AG09309 (cell line): ENCODE results near the gene SNX9.

Experiments used
- DNase-seq: peaks from one replicate; pipeline ENCODE4 v3.0.0-alpha.2; 2010; ENCODE audit warnings: low read depth
- H3K4me3 ChIP-seq: 2 replicates; pipeline ENCODE4 v1.5.1; 2011; ENCODE audit warnings: mild to moderate bottlenecking, low read depth, low read length, moderate library complexity; ENCODE audit not compliant: control insufficient read depth
- TF ChIP-seq, protein P1 (sequence below): IDR thresholded peaks from 2 replicates; pipeline ENCODE4 v1.5.1; 2011; ENCODE audit warnings: mild to moderate bottlenecking, low read depth, low read length, inconsistent platforms; ENCODE audit not compliant: insufficient read depth, control insufficient read depth; ENCODE audit errors: missing control alignments

SNX9 gene

DNA sequence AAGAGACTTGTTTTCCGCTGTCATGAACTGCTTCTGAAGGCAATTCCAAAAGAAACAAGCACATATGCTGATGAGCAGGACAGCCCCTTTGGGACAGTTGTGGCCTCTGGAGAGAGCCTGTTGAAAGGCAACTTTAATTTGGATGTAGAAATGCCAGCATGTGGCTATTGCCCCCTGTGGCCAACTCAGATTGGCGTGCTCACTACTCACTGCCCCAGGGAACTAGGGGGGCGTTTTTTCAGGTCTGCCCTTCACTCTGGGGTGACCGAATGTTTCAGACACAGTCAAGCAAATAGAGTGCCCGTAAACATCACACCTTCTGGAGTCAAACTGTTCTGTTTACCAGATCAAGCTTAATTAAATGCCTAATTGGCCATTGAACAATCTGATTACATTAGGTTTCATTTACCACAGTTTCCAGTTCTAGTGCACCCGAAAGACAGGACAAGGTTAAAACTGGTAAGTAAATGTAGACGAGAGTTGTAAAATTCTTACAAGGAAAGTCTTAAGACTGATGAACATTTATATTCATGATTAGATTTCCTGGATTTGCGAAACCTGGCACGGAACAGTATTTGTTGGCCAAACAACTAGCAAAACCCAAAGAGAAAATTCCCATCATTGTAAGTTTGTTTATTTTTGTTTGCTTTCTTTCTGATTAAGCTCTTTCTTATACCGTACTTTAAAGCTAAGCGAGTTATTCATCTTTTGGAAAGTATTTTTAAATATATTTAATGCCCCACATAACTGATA, 82.7 kb downstream of the SNX9 start:
- no peak overlapping the region for H3K4me3 ChIP-seq
- no peak for DNase-seq
- TF ChIP-seq, protein P1, sequence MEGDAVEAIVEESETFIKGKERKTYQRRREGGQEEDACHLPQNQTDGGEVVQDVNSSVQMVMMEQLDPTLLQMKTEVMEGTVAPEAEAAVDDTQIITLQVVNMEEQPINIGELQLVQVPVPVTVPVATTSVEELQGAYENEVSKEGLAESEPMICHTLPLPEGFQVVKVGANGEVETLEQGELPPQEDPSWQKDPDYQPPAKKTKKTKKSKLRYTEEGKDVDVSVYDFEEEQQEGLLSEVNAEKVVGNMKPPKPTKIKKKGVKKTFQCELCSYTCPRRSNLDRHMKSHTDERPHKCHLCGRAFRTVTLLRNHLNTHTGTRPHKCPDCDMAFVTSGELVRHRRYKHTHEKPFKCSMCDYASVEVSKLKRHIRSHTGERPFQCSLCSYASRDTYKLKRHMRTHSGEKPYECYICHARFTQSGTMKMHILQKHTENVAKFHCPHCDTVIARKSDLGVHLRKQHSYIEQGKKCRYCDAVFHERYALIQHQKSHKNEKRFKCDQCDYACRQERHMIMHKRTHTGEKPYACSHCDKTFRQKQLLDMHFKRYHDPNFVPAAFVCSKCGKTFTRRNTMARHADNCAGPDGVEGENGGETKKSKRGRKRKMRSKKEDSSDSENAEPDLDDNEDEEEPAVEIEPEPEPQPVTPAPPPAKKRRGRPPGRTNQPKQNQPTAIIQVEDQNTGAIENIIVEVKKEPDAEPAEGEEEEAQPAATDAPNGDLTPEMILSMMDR, result no peak

DNA sequence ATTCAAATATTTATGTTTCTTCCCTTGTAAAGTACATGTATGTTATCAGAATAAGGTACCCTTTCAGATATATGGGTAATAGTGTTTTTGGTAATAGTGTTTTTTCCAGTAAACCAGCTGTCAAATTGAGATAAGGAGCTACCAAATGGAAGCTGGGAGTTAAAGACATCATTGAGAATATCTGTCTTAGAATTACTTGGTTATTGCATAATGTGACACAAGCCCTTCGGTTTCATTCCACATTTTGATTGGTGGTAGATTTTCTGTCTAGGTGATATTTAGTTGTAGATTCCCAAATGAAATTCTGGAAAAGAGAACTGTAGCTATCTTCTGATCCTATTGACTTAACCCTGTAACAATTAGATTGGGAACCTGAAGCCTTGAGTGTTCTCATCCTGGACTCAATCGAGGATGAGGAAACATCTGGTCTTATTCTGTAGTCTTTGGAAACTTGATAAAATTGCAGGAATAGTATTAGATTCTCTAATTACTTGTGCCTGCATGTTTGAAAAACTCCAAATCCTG, 83.6 kb downstream of the SNX9 start:
- no peak for DNase-seq
- TF ChIP-seq, protein P1, result no peak

DNA sequence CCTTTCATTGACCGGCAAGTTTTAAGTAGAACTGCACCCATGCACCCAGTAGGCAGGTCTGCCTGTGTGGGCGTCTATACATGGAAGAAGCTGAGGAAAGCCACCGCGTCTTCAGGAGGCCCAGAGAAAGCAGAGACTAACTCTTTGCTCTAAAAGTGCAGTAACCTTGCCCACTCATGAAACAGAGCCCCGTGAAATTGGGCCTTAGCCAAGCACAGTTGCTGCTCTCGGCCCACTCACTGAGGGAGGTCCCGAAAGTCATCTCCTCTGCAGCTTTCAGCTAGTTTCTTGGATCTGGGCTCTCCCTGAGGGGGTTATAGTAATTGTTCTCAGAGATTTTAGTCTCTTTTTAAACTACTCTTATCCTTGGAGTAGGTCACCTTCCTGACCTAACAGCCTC, 84.6 kb downstream of the SNX9 start:
- TF ChIP-seq, protein P1, result no peak
- no peak overlapping the region for H3K4me3 ChIP-seq
- DNase-seq, result no peak

More for the DNA sequence above, 83.6 kb downstream of the SNX9 start:
- H3K4me3 ChIP-seq, result no peak overlapping the region

DNA sequence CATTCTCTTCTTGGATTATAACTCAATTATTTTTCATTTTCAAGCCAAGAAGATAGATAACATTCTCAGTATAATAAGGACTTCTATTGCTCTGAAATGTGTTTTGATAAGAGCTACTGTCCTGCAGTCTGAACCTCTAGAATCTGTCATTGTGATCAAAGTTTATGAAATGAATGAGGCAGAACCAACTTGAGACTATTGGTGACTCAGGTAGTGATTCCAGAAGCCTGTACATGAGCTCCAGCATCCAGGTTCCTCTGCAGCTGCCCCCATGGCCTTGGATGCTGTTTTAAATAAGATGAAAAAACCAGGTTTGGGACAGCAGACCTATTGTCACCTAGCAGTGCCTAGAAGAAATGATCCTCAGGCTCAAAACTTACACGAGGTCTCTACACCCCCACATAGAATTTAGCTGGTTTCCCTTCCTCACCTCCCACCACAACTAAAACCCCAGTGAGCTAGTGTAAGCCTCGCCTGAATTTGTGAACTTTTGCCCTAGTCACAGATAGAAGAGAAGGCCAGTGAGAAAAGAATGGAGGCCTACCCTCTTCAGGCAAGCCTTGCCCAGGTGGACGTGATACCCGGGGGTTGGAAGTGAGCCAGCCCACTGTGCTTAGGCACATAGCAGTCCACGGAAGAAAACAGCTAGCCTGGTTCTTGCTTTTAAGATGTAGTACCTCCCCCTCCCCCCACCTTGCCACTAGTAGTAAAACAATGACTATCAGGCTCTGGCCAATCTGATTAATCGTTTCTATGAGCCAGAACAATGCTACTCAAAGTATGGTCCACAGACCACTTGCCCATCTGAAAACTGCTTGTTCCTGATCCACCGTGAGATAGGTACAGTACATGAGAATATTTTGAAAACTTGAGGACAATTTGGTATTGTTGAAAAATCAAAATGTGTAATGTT, 85.6 kb downstream of the SNX9 start:
- DNase-seq, result no peak
- TF ChIP-seq, protein P1, result no peak
- no peak overlapping the region for H3K4me3 ChIP-seq

DNA sequence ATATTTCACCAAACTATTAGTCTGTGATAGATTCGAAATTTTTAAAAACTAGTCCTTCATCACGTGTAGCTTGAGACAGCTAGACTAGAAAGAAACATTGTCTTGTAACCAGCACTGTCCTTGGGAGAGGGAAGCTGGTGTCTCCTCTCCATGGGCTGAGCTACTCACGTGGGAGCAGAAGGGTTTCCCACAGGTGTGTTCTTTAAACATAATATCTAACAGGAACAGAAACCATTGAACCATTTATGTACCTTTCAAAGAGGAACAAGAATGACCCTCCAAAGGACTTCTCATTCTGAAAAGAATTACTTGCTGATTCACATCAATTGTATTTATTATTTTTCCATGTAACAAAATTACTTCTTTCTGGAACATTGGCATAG, 86.2 kb downstream of the SNX9 start:
- no peak for DNase-seq
- H3K4me3 ChIP-seq, result no peak overlapping the region
- TF ChIP-seq, protein P1, result no peak

DNA sequence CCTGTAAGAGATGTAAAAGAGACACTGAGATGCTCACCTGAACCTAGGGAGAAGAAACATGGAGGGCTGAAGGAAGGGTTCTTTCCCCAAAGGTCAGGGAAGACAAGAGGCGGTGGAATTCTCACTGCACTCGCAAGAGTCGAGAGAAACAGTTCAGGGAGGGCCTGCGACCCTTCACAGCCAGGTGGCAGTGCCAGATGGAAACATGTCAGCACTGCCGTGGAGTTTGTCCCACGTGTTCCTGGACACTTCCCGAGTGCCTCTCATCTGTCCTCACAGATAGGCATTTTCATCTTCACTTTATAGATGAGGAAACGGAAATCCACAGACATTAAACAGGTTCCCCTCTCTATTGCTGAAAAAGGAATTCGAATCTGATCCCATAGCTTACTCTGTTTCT, 88.2 kb downstream of the SNX9 start:
- TF ChIP-seq, protein P1, result no peak
- no peak overlapping the region for H3K4me3 ChIP-seq
- no peak for DNase-seq
